RWPE2 (cell line): ENCODE data around the gene HYAL1.

Source experiments
- ATAC-seq: fragments of 200-7000 bp; cut with Tn5 transposase; 3 replicates; pipeline ENCODE4 v1.9.1; 2021; ENCODE audit warnings: low read depth
- DNase-seq: peaks from one replicate; pipeline ENCODE4 v3.0.0-alpha.2; 2020; ENCODE audit warnings: low spot score
- H3K27ac ChIP-seq: fragments of 450-650 bp; 2 replicates; pipeline ENCODE4 v1.5.1; 2017; ENCODE audit warnings: mild to moderate bottlenecking; ENCODE audit not compliant: poor library complexity, severe bottlenecking
- H3K27me3 ChIP-seq: fragments of 250-450 bp; sonication (Bioruptor Pico); 2 replicates; pipeline ENCODE4 v1.5.1; 2021; ENCODE audit warnings: mild to moderate bottlenecking, moderate library complexity; ENCODE audit not compliant: insufficient read depth, poor library complexity, severe bottlenecking
- H3K36me3 ChIP-seq: fragments of 250-450 bp; sonication (Bioruptor Pico); 2 replicates; pipeline ENCODE4 v1.5.1; 2020; ENCODE audit warnings: low read depth, mild to moderate bottlenecking, moderate library complexity
- H3K4me1 ChIP-seq: fragments of 250-450 bp; sonication (Bioruptor Pico); 2 replicates; pipeline ENCODE4 v1.5.1; 2021; ENCODE audit warnings: mild to moderate bottlenecking, moderate library complexity; ENCODE audit not compliant: insufficient read depth, poor library complexity, severe bottlenecking
- H3K4me3 ChIP-seq: fragments of 250-450 bp; sonication (Bioruptor Pico); 2 replicates; pipeline ENCODE4 v1.5.1; 2021; ENCODE audit warnings: mild to moderate bottlenecking, moderate library complexity; ENCODE audit not compliant: severe bottlenecking
- H3K9me3 ChIP-seq: fragments of 250-450 bp; sonication (Bioruptor Pico); 2 replicates; pipeline ENCODE4 v1.5.1; 2021; ENCODE audit warnings: mild to moderate bottlenecking, moderate library complexity; ENCODE audit not compliant: severe bottlenecking
- CTCF ChIP-seq: fragments of 450-650 bp; IDR thresholded peaks from one replicate; pipeline ENCODE4 v1.5.1; 2017; ENCODE audit warnings: mild to moderate bottlenecking, moderate library complexity; ENCODE audit not compliant: poor library complexity, severe bottlenecking

The HYAL1 gene

GRCh38 chr3:50270422-50271224, 32.8 kb downstream of the HYAL1 start:
- H3K9me3 ChIP-seq: no peaks in the 10 kb centered on the region
- H3K36me3 ChIP-seq: peaks cover 36% of the 10 kb centered on the region
- H3K27ac ChIP-seq: peak overlapping the region; percentile 93
- ATAC-seq: peak; percentile 3; the same call in 2 of the 3 replicates
- TF ChIP-seq CTCF: no peak
- H3K4me3 ChIP-seq: peak overlapping the region; percentile 45
- no peaks in the 10 kb centered on the region for H3K27me3 ChIP-seq
- H3K4me1 ChIP-seq: peaks cover 26% of the 10 kb centered on the region
- no peak for DNase-seq

GRCh38 chr3:50269977-50270413, 33.4 kb downstream of the HYAL1 start:
- peak overlapping the region; percentile 93 for H3K27ac ChIP-seq
- peak overlapping the region; percentile 45 for H3K4me3 ChIP-seq
- no peaks in the 10 kb centered on the region for H3K27me3 ChIP-seq
- H3K36me3 ChIP-seq: peaks cover 32% of the 10 kb centered on the region
- no peaks in the 10 kb centered on the region for H3K9me3 ChIP-seq
- ATAC-seq (peak; percentile 8; the same call in 1 of the 3 replicates), DNase-seq (peak; percentile 69)
- no peak for TF ChIP-seq CTCF
- H3K4me1 ChIP-seq: peaks cover 32% of the 10 kb centered on the region

- H3K9me3 ChIP-seq: no peaks in the 10 kb centered on the region
- peaks cover 27% of the 10 kb centered on the region for H3K36me3 ChIP-seq
- H3K27ac ChIP-seq: peak overlapping the region; percentile 93
- no peaks in the 10 kb centered on the region for H3K27me3 ChIP-seq
- H3K4me3 ChIP-seq: peak overlapping the region; percentile 45
- no peak for TF ChIP-seq CTCF
- DNase-seq (no peak), ATAC-seq (no peak)
- H3K4me1 ChIP-seq: peaks cover 37% of the 10 kb centered on the region
Observed at GRCh38 chr3:50269460-50269859, 33.9 kb downstream of the HYAL1 start.

GRCh38 chr3:50268703-50269451, 34.5 kb downstream of the HYAL1 start, which contains the start of gene SEMA3B:
Gene SEMA3B, plus strand, starts transcription at chr3:50269147. Its CDS starts 94 bp downstream, at chr3:50269241.
- peaks cover 43% of the 10 kb centered on the region for H3K4me1 ChIP-seq
- DNase-seq (peak; percentile 92), ATAC-seq (peak; percentile 58)
- H3K27ac ChIP-seq: peak within 1 kb of the TSS; percentile 93
- H3K9me3 ChIP-seq: no peaks in the 10 kb centered on the region
- no peaks in the 10 kb centered on the region for H3K27me3 ChIP-seq
- H3K36me3 ChIP-seq: peaks cover 21% of the 10 kb centered on the region
- peak within 1 kb of the TSS; percentile 45 for H3K4me3 ChIP-seq
- TF ChIP-seq CTCF: no peak
